GM19240 (cell line): Measurements from ENCODE around the gene GNAO1.

ENCODE experiments used
- DNase-seq: peaks from one replicate; pipeline ENCODE4 v3.0.0; 2011; ENCODE audit warnings: low spot score; ENCODE audit not compliant: insufficient read length

The GNAO1 gene

DNA sequence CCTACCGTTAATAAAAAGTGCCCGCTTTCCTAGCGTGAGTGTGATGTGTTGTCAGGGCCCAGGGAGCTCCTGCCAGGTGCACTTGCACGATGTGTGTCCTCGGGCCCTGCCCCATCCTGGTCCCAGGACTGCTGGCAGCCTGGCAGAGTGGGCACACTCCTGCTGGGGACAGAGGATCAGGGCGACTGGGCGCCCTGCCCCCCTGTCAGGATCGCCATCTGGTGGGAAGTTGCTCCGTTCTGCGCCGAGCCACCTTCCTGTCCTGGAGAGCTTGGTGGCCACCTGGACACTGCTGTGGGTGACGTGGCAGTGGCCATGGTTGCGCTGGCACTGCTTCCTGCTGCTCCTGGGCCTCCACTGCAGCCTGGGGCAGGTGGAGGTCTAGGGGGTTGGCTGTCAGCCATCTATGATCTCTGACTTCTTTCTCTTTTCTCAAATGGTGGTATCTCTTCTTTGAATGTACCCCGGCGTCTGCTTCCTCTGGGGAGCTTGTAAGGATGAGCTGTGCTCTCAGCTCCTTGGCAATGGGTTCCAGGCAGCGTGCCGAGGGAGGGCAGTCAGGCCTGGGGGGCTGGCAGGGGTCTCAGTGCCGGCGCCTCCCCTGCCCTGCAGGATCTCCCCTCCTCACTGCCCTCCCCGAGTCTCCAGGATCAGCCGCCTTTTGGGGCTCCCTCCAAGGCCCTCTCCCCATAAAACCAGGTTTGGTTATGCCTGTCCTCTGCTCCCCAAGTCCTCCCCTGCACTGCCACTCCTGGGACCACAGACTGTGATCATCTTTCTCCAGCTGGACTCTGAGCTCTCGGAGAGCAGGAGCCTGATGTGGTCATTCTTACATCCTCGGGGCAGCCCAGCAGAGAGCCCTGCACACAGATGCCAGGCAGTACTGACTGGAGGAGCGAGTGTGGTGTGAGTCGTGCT, 157.1 kb downstream of the GNAO1 start:
- no peak for DNase-seq

DNA sequence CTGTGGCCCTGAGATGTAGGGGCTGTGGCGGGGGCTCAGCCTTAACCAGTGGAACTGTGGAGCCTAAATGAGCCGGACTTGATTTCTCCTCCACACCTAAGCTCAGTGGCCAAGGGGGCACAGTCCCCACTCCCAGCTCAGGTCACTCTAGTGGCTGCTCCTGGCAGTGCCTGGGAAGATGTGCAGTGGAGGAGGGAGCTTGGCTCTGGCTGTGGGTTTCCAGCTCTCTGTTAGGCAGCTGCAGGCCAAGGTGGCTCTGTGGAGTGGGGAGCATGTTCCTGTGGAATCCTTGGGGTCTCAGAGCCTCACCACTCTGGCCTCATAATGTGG, 157.8 kb downstream of the GNAO1 start:
- DNase-seq, result no peak

DNA sequence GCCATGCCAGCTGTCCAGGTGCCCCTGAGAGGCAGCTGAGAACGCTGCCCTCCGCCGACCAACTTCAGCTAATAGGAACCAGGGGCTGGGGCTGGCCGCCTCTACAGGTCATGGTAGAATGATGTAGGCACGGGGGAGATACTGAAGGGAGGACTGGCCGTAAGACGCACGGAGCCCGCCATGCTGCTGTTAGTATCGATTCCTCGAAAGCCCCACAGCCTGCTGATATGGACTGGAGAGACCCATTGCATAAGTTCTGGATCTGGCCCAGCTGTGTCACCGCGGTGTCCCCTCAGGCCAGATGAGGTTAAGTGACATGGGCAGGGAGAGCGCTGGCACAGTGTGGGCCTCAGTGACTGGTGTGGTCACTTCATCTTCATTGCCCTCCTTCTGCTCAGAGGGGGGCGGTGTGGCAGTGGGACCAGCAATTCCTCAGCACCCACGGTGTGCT, 158.4 kb downstream of the GNAO1 start:
- DNase-seq, result no peak

DNA sequence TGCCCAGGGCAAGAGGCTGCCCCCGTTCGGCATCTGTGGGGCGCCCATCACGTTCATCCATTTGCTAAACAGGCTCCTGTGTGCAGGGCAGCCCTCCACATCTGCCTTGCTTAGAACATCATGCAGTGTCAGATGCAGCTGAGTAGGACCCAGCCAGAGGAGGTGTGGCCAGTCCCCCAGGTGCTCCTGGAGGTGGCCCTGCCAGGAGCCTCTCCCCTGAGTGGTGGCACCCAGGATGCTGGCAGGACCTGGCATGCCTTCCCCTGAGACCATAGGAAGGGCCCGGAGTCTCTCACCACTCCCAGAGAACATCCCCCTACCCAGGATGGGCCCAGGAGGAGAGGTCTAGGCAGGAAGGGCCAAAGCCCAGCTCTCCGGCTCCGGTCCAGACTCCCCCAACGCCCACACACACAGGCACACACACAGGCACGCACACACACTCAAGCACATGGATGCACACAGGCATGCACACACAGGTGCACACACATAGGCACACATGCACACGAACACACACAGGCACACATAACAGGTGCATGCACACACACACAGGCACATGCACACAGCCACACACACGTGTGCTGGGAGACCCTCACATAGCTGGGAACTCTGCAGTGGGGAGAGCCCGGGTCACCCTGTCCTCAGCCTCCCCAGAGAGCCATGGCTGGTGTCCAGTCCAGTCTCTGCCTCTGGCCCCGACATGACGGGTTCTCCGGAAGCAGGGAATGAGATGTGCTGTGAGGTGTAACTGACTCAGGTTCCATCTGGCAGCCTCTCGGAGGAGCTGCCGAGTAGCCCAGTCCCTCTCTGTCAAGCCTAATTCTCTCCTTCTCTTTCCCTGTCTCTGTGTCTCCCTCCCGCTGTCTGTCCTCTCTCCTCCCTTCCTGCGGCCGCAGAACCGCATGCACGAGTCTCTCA, 159.5 kb downstream of the GNAO1 start:
- DNase-seq, result no peak

DNA sequence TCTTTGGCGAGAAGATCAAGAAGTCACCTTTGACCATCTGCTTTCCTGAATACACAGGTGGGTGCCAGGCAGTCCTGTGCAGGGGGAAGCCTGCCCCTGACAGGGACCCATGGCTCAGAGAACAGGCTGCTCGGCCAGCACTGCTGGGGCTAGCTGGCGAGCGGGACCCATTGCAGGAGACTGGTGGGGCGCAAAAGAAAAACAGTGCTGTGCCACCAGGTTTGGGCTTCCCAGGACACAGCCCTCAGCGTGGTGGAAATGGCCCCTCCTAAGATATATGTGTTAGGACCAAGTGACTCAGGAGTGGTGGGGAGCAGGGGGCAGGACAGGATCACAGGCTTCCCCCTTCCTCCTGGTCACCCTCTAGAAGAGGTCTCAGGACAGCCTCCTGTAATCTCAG, 160.2 kb downstream of the GNAO1 start:
- no peak for DNase-seq

DNA sequence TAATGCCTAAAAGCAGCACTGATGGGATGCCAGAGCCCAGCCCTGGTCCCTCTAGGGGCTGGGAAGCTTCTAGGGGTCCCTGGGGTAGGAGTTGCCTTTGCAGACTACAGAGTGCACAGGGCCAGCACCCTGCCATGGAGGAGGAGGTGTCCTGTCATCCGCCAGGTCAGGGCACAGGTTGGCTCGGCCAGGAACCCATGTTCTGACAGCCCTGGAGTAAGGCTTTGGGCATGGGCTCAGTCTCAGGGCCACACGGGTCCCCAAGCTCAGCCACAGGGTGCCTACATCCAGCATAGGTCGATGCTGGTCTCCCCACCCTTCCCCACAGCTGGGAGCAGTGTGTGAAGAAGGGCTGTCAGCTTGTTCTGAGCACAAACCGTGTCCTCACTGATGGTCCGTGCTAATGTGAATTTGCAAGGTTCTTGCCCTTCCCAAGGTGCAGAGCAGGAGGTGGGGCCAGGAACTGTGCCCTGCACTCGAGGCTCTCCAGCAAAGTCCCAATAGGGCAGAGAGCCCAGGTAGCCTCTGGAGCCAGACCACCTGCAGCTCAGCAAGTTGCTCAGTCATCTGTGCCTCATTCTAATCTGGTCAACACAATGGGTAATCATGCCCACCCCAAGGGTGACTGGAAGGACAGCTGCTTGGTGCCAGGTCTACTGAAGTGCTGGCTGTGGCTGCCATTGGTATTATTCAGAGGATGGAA, 161.2 kb downstream of the GNAO1 start:
- no peak for DNase-seq

DNA sequence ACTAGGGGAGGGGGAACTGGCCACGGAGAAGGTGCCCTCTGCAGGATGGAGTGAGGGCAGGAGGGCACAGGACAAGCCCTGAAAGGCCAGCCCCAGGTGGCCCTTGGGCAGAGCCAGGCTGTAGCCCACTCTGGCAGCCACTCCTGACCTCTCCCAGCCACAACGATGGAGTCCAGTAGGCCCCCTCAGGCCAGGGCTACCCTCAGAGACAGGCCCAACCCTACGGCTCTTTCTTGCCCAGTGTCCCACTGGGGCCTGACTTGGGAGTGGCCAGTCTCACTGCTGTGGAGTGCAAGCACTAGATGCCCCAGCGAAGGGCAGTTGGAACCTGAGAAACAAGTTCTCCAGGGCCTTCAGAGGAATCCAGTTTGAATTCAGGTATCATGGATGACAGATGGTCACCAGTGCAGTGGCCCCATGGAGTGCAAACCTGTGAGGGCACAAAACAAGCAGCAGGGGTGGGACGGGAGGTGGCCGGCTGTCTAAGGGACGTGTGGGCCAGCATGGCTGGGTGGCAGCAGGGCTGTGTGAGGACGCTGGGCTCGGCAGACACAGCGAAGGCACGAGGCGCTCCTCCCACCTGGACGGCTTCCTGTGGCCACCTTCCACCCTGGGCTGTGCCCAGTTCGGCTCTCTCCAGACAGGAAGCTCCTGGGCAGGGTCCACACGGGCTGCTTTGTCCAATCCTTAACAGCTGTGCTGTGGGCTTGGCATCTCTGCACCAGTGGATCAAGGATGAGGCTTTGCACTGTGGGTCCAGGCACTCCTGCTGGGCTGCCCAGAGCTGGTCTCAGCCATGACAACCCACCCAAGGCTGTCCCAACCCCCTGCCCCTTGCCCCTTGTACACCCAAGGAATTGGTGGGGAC, 162.0 kb downstream of the GNAO1 start:
- no peak for DNase-seq

DNA sequence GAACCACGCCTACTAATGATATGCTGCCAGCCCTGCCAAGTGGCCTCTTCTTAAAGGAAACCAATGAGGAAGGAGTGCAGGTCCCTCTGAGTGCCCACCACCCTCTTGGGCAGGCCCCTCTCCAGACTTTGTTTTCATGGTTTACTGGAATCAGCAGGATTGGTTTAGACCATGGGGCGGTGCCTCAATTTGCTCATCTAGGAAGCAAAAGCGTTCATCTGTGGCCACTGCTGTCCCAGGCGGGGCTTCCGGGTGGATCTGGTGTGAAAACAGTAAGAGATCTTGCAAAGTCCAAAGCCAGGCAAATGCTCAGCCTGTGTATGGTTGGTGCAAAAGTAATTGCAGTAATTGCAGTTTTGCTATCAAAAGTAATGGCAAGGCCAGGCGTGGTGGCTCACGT, 162.7 kb downstream of the GNAO1 start:
- DNase-seq, result no peak

DNA sequence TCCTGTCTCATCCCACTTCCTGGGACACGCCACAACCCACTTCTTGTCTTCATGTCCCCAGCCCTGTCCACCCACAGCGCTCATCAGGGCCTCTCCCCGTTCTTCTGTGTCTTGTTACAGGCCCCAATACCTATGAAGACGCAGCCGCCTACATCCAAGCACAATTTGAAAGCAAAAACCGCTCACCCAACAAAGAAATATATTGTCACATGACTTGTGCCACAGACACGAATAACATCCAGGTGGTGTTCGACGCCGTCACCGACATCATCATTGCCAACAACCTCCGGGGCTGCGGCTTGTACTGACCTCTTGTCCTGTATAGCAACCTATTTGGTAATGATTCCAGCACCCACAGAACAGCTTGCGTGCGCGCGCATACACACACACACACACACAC, 163.5 kb downstream of the GNAO1 start:
- DNase-seq, result no peak

DNA sequence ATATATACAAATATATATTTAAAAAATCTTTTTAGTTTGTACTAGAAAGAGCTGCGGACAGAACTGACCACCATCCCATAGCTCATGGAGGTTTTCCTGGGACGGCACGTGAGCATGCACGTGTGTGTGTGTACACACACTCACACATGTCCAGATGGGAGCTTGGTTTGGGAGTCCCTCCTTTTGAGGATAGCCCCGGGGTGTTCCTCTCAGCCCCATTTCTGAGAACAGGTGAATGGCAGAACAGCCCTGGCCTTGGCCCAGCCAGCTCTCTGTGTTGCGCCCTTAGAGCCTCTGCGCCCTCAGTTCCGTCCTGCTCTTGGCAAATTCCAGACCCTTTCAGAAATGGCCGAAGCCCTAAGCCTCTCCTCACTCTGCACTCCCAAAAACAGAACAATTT, 163.9 kb downstream of the GNAO1 start:
- DNase-seq, result no peak

DNA sequence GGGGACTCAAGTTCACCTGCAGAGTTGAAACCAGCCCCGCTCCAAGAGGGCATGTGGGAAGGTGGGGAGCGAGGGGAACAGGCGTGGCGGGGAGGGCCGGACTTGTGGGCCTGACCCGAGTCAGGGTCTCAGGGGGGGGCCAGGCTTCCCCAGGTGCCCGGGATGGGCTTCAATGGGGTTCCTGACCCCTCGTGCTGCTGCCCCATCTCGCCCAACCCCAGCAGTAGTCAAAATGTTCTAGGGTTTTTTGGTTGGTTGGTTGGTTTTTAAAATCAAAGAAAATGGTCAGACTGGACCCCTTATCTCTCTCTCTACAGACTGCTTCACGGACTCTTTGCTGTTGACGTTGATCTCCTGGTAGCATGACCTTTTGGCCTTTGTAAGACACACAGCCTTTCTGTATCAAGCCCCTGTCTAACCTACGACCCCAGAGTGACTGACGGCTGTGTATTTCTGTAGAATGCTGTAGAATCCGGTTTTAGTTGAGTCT, 164.5 kb downstream of the GNAO1 start:
- no peak for DNase-seq

DNA sequence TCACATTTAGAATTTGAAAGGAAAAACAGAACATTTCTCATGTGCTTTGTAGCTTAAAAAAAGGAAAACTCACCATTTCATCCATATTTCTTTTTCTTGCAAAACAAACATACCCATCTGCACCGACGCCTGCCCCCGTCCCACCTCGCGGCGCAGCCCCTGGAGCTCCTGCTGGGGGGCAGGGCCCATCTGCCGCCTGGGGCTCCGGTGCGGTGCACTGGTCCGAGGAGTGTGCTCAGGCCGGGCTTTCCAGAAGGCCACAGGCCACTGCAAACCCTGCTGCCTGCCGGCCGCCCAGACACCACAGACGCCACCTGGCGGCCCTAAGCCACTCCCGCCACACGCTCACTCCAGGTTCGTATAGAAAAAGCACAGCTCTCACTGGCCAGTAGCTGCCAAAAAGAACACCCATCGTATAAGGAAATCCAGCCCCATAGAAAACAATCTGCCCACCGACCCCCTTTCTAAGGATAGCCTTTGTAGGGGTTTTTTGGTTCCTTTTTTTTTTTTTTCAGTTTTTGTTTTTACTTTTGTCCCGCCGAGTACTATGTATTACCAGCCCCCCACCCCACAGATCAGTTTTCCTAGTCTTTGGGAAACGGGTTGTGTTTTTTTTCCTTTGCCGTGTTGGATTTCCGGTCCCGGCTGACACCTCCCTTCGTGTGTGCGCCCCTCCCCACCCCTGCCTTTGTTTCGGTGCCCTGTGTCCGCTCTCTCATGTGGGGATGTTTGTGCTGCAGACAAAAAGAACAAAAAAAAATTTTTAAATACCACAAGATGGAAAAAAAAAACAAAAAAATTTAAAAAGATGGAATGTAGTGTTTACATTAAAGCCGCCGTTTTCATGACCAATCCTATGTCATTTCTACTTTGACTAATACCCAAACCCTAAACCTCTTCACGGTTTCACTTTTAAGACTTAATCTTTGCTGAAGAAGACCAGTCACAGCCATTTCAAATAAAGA, 165.3 kb downstream of the GNAO1 start:
- DNase-seq, result peak; percentile 99

DNA sequence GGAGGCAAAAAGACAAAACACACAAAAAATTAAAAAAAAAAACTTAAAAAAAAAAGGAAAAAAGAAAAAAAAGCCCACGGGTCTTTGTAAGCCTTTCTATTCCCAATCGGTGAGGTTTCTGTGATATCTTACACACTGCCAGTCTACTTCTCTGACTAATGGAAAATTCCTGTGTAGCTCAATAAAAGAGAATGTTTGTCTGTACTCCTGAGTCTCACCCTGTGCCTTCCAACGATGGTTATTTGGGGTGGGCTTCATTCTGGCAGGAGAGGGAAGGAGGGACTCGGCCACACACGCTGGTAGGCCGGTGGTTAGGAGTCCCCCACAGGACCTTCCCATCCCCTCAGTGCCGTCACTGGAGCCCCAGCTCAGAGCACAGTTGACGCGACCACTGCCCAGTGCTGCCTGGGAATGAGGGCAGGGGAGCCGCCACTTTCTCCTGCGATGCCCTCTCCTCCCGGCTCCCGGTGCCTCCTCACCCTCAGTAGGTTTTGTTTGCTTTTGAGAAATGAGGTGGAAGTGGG, 166.0 kb downstream of the GNAO1 start:
- DNase-seq, result no peak

DNA sequence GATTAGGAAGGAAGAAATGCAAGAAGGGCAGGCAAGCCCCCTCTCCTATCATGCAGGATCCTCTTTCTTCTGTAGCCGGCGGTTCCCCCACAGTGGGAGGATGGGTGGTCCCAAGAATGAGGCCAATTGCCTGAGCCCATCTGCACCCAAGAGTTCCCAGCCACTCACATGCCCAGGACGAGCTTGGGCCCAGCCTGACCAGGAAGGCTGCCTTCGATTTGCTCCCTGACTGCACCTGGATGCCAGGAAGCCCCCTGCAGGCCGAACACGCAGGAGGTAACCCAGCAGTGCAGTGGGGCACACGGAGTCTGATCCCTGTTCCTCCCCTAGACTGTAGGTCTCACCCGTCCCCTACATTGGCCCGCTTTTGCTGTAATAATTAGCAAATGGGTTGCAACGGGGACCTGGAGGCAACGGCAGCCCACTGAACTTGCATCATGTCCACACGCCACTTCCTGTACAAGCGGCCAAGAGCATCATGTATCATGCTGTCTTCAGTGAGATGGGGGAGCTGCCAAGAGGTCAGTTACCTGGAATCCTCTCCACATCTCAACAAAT, 166.6 kb downstream of the GNAO1 start:
- DNase-seq, result no peak

DNA sequence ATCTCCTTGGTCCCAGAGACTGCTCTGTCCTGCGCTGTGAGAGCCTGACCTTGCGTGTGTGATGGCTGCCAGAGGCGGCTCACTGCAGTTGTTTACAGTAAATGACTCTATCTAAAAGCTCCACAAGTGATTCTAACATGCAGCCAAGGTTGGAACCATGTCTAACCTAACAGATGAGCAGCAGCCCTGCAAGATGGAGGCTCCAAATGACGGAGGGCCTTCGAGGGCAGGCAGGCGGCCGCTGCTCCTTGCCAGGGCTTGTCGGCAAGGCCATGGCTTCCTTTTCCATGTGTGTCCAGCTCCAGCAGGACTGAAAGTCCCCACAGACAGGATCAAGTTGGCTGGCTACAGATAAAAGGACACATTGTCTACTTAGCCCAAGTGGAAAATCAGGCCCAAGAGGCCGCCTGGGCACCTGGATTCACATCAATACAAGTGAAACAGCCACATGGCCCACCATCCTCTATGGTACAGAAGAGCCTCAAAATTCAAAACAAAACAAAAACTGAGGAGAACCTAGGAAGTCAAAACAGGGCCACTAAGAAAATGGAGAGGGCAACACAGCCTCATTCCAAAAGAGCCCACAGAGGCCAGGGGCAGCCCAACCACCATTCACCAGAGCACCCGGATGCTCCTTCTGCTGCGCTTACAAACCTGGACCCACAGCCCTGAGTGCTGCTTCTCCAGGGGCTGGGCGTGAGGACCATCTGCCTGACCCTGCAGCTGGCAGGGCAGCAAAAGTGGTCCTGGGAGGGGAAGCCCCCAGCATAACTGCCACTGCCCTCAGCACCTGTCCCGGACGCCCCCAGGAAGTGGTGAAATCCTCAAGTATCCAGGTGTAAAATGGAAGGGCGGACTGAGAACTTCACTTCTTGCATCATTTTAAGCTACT, 169.1 kb downstream of the GNAO1 start:
- DNase-seq, result no peak

DNA sequence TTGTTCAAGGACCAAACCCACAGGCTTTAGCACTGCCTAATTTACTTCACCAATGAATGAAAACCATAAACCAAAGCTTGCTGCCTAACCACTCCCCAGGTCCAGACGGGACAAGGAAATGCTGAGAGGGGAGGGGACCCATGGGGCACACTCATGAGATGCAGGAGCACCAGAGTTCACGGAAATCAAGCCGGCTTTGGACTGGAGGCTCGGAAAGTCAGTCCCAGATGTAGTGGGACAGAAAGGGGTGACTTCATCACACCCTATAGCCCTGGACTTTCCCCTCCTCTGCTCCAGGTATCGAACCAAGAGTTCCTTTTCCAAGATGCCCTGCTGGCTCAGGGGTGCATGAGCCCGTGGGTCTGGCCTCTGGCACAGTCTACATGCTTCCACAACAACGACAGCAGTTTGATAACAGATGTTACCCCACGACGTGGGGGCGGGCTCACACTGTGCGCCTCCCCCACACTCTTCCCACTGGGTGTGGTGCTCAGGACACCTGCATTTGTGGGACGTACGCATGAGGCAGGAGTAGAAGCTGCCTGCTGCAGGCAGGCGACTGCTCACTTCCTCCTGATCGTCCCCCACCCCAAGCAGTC, 170.9 kb downstream of the GNAO1 start:
- DNase-seq, result no peak

DNA sequence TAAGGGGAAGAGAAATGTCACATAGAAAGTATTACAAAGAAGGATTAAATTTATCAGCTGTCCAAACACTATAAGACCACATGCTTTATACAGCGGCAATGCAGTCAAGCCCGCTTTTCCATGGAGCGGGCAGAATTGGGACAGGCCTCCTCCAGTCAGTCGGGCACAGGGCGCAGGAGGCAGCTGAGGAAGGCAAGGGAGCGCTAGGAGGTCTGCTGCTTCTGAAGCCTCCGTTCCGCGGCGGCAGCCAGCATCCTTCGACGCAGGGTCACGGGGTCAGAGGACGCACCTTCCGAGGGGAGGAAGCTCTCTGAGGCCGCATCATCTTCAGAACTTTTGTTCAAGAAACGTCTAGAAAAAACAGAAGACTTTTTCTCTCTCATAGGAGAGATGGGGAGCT, 171.4 kb downstream of the GNAO1 start:
- DNase-seq, result no peak
